Stimulated activated memory B cell treated with anti-CD40 and anti-IgM and Interleukin-4, amounts not matched to agents 10 μg/mL and 1 μg/mL and 100 μg/mL, for 72 hours (primary cell): ENCODE measurements around the gene ANKS1A.
"Not testable (repeated sequence)": the region's sequence is repeated elsewhere in the genome, so short reads cannot be mapped to it uniquely, and the experiment has no call there.

Experiments
- ATAC-seq: fragments of 150-1000 bp; cut with Tn5 transposase; 2 replicates; pipeline ENCODE4 v1.10.0; 2021
- H3K27ac Mint-ChIP-seq: one replicate; pipeline ENCODE4 v1.8.0; 2022; ENCODE audit warnings: mild to moderate bottlenecking, mixed read lengths
- H3K27me3 Mint-ChIP-seq: one replicate; pipeline ENCODE4 v1.8.0; 2022; ENCODE audit warnings: mixed read lengths
- H3K36me3 Mint-ChIP-seq: one replicate; pipeline ENCODE4 v1.8.0; 2022; ENCODE audit warnings: mixed read lengths
- H3K4me1 Mint-ChIP-seq: one replicate; pipeline ENCODE4 v1.8.0; 2022; ENCODE audit warnings: mixed read lengths
- H3K4me3 Mint-ChIP-seq: one replicate; pipeline ENCODE4 v1.8.0; 2022; ENCODE audit warnings: mild to moderate bottlenecking, moderate library complexity, mixed read lengths
- H3K9me3 Mint-ChIP-seq: one replicate; pipeline ENCODE4 v1.8.0; 2022; ENCODE audit warnings: mixed read lengths

The ANKS1A gene

GRCh38 chr6:34922177-34922663 lies 33.2 kb downstream of the ANKS1A start:
- Mint-ChIP-seq H3K4me3 (no peak overlapping the region), H3K4me1 (peaks cover 7% of the 10 kb centered on the region), H3K27ac (no peak overlapping the region), H3K9me3 (no peaks in the 10 kb centered on the region), H3K27me3 (no peaks in the 10 kb centered on the region), H3K36me3 (no peaks in the 10 kb centered on the region)
- ATAC-seq, result no peak

DNA sequence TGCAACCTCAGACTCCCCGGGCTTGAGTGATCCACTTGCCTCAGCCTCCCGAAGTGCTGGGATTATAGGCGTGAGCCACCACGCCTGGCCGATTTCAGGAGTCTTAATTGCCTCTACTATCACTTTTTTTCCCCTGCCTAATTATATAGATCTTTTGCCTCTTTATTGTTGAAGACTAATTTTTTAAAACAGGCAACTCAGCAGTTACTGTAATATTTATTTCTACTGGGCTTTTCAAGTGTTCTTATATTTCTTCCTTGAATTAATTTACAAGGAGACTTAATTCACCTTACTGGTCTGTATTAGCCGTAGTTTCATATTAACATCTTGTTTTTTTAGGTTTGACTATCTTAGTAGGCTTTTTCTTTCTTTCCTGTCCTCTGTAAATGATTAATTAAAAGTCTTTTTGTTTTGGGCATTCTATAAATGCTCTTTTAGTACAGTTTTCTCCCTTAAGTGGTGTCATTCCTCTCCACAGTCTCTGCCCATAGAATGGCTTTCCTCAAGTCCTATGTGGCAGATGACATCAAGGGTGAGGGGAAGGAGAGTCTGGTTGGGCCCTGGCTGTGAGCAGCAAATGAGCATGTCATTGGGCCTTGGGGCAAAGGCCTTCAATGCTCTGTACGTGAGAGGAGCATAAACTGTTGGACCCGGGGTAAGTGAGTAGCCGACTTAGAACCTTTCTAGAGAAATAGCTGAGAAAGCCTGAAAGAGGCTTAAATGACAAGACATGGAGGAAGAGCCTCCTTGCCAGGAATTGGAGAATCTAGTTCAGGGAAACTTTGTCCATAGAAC lies 36.0 kb downstream of the ANKS1A start:
- Mint-ChIP-seq H3K27ac (no peak overlapping the region), H3K36me3 (no peaks in the 10 kb centered on the region), H3K9me3 (no peaks in the 10 kb centered on the region), H3K4me1 (peaks cover 28% of the 10 kb centered on the region), H3K4me3 (no peak overlapping the region), H3K27me3 (no peaks in the 10 kb centered on the region)
- no peak for ATAC-seq

DNA sequence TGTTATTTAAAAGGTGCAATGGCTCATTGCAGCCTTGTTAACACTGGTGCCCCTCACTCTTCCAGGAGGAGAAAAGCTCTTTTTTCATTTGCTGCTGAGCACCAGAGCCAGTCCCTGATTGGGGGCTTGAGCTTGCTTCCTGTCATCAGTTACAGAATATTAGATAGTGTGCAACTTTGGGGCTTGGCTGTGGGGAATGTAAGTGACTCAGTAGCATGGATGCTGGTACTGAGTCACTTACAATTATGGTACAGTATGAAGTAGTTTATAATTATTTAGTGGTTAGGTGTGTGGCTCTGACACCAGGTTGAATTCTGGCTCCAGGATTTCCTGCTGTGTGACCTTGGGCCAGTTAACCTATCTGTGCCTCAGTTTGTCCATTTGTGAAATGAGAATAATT lies 37.6 kb downstream of the ANKS1A start:
- no peak for ATAC-seq
- Mint-ChIP-seq H3K4me3 (no peak overlapping the region), H3K4me1 (peaks cover 28% of the 10 kb centered on the region), H3K27me3 (no peaks in the 10 kb centered on the region), H3K36me3 (no peaks in the 10 kb centered on the region), H3K9me3 (no peaks in the 10 kb centered on the region), H3K27ac (no peak overlapping the region)

DNA sequence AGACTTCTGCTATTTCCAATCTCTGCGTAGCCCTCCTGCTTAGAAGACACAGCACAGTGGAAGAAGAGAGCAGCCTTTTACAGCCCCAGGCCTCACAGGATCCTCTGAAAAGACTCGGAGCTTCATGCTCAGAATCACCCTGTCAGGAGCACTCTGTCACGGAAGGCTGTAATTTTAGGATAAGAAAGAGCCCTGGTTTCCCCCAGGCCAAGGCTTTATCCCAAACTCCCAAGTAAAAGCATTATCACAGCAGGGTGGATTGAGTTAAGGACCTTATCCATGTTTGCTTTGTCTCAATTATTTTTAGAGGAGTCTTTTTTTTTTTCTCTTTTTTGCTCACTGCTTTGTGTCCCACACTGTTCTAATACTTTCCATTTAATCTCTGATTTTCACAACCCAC lies 39.2 kb downstream of the ANKS1A start:
- Mint-ChIP-seq H3K4me1 (peaks cover 28% of the 10 kb centered on the region), H3K27me3 (no peaks in the 10 kb centered on the region), H3K4me3 (no peak overlapping the region), H3K9me3 (no peaks in the 10 kb centered on the region), H3K27ac (peak overlapping the region; percentile 59), H3K36me3 (peaks cover 9% of the 10 kb centered on the region)
- ATAC-seq, result no peak

- Mint-ChIP-seq H3K9me3 (no peaks in the 10 kb centered on the region), H3K27me3 (no peaks in the 10 kb centered on the region), H3K36me3 (peaks cover 9% of the 10 kb centered on the region), H3K4me3 (no peak overlapping the region), H3K4me1 (peaks cover 28% of the 10 kb centered on the region), H3K27ac (peak overlapping the region; percentile 59)
- ATAC-seq, result peak; percentile 45
These were observed 39.6 kb downstream of the ANKS1A start for GRCh38 chr6:34928695-34929094.

- H3K9me3 Mint-ChIP-seq, result no peaks in the 10 kb centered on the region
- H3K36me3 Mint-ChIP-seq, result peaks cover 9% of the 10 kb centered on the region
- no peak for ATAC-seq
- H3K4me3 Mint-ChIP-seq, result no peak overlapping the region
- peak overlapping the region; percentile 59 for H3K27ac Mint-ChIP-seq
- peaks cover 28% of the 10 kb centered on the region for H3K4me1 Mint-ChIP-seq
- H3K27me3 Mint-ChIP-seq, result no peaks in the 10 kb centered on the region
These were observed 40.4 kb downstream of the ANKS1A start for GRCh38 chr6:34929241-34929978.

- ATAC-seq, result no peak
- Mint-ChIP-seq H3K9me3 (no peaks in the 10 kb centered on the region), H3K36me3 (peaks cover 15% of the 10 kb centered on the region), H3K27me3 (no peaks in the 10 kb centered on the region), H3K4me3 (no peak overlapping the region), H3K4me1 (peaks cover 28% of the 10 kb centered on the region), H3K27ac (peak overlapping the region; percentile 59)
These were observed 41.2 kb downstream of the ANKS1A start for GRCh38 chr6:34930221-34930620.

- Mint-ChIP-seq H3K36me3 (peaks cover 15% of the 10 kb centered on the region), H3K4me1 (peaks cover 28% of the 10 kb centered on the region)
- not testable (repeated sequence) for H3K27ac Mint-ChIP-seq, ATAC-seq, H3K4me3 Mint-ChIP-seq, H3K27me3 Mint-ChIP-seq, H3K9me3 Mint-ChIP-seq
These were observed 43.1 kb downstream of the ANKS1A start for GRCh38 chr6:34932202-34932601.

GRCh38 chr6:34934516-34934915 lies 45.5 kb downstream of the ANKS1A start:
- H3K4me3 Mint-ChIP-seq, result no peak overlapping the region
- peaks cover 5% of the 10 kb centered on the region for H3K4me1 Mint-ChIP-seq
- H3K27ac Mint-ChIP-seq, result no peak overlapping the region
- no peaks in the 10 kb centered on the region for H3K27me3 Mint-ChIP-seq
- peaks cover 15% of the 10 kb centered on the region for H3K36me3 Mint-ChIP-seq
- ATAC-seq, result no peak
- no peaks in the 10 kb centered on the region for H3K9me3 Mint-ChIP-seq

DNA sequence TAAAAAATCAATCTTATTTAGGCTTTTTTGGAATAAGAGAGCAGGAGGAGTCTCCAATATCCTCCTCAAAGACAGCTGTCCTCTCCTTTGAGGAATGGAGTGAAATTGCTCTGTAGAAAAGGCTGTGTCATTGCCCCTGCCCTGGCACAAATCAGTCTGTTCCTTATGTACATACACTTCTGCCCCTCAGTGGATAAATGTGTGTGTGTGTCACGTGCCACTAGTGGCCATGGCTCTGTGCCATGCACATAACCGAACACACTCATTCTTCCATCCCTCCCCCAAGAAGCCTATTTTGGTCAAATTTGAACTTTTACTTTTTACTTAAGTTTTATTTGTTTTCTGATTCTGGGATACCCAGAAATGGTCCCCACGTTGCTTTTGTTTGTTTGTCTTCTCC lies 49.2 kb downstream of the ANKS1A start:
- H3K27me3 Mint-ChIP-seq, result no peaks in the 10 kb centered on the region
- H3K9me3 Mint-ChIP-seq, result no peaks in the 10 kb centered on the region
- no peak for ATAC-seq
- no peak overlapping the region for H3K4me3 Mint-ChIP-seq
- H3K27ac Mint-ChIP-seq, result no peak overlapping the region
- no peaks in the 10 kb centered on the region for H3K4me1 Mint-ChIP-seq
- peaks cover 6% of the 10 kb centered on the region for H3K36me3 Mint-ChIP-seq

GRCh38 chr6:34940030-34940434 lies 51.0 kb downstream of the ANKS1A start:
- H3K27me3 Mint-ChIP-seq, result no peaks in the 10 kb centered on the region
- H3K4me3 Mint-ChIP-seq, result no peak overlapping the region
- no peak overlapping the region for H3K27ac Mint-ChIP-seq
- H3K9me3 Mint-ChIP-seq, result no peaks in the 10 kb centered on the region
- no peak for ATAC-seq
- peaks cover 8% of the 10 kb centered on the region for H3K36me3 Mint-ChIP-seq
- no peaks in the 10 kb centered on the region for H3K4me1 Mint-ChIP-seq

GRCh38 chr6:34941421-34941820 lies 52.4 kb downstream of the ANKS1A start:
- no peaks in the 10 kb centered on the region for H3K4me1 Mint-ChIP-seq
- H3K4me3 Mint-ChIP-seq, result no peak overlapping the region
- no peaks in the 10 kb centered on the region for H3K9me3 Mint-ChIP-seq
- no peaks in the 10 kb centered on the region for H3K27me3 Mint-ChIP-seq
- no peak overlapping the region for H3K27ac Mint-ChIP-seq
- no peak for ATAC-seq
- peaks cover 13% of the 10 kb centered on the region for H3K36me3 Mint-ChIP-seq

GRCh38 chr6:34945317-34945716 lies 56.3 kb downstream of the ANKS1A start:
- Mint-ChIP-seq H3K36me3 (peaks cover 13% of the 10 kb centered on the region), H3K27ac (no peak overlapping the region), H3K9me3 (no peaks in the 10 kb centered on the region), H3K27me3 (no peaks in the 10 kb centered on the region), H3K4me3 (no peak overlapping the region), H3K4me1 (no peaks in the 10 kb centered on the region)
- ATAC-seq, result no peak

DNA sequence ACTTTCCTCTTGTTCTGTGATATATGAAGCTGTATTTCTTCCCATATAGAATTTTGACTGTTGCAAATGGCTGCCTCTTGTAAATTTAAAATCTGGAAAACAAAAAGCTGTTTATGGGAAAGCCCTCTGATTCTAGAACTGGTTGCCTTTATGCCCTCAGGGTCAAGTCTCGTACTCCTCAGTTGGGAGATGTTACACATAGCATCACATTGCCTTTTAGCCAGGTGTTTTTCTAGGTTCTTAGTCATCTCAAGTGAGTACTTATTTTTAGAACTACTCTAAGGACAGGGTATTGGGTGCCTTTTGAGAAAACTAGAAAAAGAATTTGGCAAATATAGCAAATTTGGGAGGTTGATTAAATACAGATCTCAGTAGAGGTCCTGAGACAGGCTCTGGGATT lies 58.5 kb downstream of the ANKS1A start:
- H3K27ac Mint-ChIP-seq, result no peak overlapping the region
- no peak for ATAC-seq
- peaks cover 13% of the 10 kb centered on the region for H3K36me3 Mint-ChIP-seq
- no peaks in the 10 kb centered on the region for H3K27me3 Mint-ChIP-seq
- no peaks in the 10 kb centered on the region for H3K4me1 Mint-ChIP-seq
- H3K4me3 Mint-ChIP-seq, result no peak overlapping the region
- H3K9me3 Mint-ChIP-seq, result no peaks in the 10 kb centered on the region

DNA sequence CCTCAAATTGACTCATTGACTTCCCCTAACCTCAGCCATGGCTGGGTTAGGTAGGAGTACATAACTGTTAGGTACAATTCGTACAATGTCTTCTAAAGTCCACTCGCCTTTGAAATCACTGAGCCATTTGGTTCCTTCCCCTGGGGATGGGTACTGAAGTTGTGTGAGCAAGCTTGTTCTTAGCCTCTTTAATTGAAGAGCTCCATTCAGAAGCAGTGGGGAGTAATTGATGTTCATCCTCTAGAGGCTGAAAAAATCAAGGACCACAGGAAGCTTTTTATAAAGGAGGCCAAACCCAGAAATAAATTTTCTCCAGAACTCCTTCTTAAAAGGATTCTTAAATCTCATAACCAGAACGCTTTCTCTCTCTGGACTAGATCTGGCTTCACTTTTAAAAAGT lies 60.6 kb downstream of the ANKS1A start:
- ATAC-seq, result no peak
- H3K27me3 Mint-ChIP-seq, result no peaks in the 10 kb centered on the region
- H3K9me3 Mint-ChIP-seq, result no peaks in the 10 kb centered on the region
- peaks cover 2% of the 10 kb centered on the region for H3K4me1 Mint-ChIP-seq
- no peak overlapping the region for H3K27ac Mint-ChIP-seq
- peaks cover 7% of the 10 kb centered on the region for H3K36me3 Mint-ChIP-seq
- no peak overlapping the region for H3K4me3 Mint-ChIP-seq

GRCh38 chr6:34950849-34951248 lies 61.8 kb downstream of the ANKS1A start:
- Mint-ChIP-seq H3K27ac (no peak overlapping the region), H3K4me3 (no peak overlapping the region), H3K27me3 (no peaks in the 10 kb centered on the region), H3K9me3 (no peaks in the 10 kb centered on the region), H3K36me3 (peaks cover under 1% of the 10 kb centered on the region), H3K4me1 (peaks cover 14% of the 10 kb centered on the region)
- no peak for ATAC-seq
